Renal pelvis (tissue), 4 donors: ENCODE measurements around the gene GDF11. TPM values are rescaled to one million over a fixed set of nuclear protein-coding genes. Genes with fewer than 3 reads are reported as not detected.

Experiments used
- DNase-seq: peaks from one replicate; pipeline ENCODE4 v3.0.0-alpha.2; 2013
- polyA plus RNA-seq, 3 donors: library from polyadenylated mRNA; unstranded; fragments of 120-200 nt; gene quantifications; one replicate each; pipeline ENCODE4 v1.2.1, GENCODE V29; 2013; ENCODE audit not compliant: insufficient read length in 3 of 3

GDF11 gene
- polyA plus RNA-seq, 3 donors, result 21.3 to 24.6 (median 23.9) TPM

- no peak for DNase-seq
Observed at GRCh38 chr12:55720894-55721444, 22.0 kb upstream of the GDF11 start.

DNA sequence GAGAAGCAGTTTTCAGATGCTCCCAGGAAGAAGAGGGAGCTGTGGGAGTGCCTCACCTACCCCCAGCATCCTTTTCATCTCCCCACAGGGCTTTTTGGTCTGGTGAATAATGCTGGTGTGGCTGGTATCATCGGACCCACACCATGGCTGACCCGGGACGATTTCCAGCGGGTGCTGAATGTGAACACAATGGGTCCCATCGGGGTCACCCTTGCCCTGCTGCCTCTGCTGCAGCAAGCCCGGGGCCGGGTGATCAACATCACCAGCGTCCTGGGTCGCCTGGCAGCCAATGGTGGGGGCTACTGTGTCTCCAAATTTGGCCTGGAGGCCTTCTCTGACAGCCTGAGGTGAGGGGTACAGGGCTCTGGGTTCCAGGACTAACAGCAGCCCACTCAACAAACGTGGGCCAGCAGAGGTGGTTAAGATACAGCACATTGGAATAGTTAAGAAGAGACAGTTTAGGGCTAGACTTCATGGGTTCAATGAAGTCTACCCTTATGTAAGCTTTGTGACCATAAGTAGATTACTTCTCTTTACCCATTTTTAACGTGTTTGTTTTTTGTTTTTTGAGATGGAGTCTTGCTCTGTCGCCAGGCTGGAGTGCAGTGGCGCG is 21.2 kb upstream of the GDF11 start:
- DNase-seq, result no peak

DNA sequence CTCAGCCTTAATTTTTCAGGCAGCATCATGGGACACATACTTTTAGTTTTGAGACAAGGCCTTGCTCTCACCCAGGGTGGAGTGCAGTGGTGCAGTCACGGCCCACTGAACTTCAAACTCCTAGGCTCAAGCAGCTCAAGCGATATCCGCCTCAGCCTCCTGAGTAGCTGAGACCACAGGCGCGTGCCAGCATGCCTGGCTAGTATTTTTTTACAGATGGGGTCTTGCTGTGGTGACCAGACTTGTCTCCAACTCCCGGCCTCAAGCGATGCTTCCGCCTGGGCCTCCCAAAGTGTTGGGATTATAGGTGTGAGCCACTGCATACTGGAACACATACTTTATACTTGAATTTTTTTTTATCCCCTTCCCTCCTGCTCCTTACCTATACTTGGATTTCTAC is 20.0 kb upstream of the GDF11 start:
- DNase-seq, result no peak

GRCh38 chr12:55723516-55724225 is 19.3 kb upstream of the GDF11 start:
- DNase-seq, result no peak

- no peak for DNase-seq
Observed at GRCh38 chr12:55724226-55724939, 18.5 kb upstream of the GDF11 start.

DNA sequence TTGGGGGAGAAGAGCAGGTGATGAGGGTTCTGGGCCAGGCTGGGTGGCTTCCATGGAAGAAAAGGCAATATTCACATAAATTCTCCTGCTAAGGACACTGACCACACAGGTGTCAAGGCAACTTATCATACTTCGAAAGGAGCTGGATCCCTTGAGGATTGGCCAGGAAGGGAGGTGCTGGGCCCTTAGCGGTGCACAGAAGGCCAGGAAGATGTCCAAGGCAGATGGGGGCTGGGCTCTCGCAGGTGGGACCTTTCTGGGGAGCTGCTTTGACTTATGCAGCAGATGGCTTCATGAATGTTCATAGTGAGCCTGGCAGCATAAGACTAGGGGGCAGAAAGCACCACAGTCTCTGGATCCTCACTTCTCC is 18.0 kb upstream of the GDF11 start:
- no peak for DNase-seq

DNA sequence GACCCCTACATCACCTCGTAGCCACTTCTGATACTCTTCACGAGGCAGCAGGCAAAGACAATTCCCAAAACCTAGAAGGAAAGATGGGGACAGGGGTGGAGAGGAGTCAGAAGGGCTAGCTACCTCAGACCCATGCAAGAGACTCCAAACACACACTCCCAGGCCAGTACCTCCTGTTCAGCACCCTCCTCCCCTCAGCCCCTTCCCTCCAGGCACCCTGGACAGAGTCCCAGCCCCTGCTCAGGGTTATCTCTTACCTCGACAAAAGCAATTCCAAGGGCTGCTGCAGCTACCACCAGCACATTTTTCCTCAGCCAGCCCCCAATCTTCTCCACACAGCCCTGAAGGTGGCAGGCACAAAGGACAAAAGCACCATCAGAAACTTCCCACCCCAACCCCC is 17.4 kb upstream of the GDF11 start:
- DNase-seq, result no peak

DNA sequence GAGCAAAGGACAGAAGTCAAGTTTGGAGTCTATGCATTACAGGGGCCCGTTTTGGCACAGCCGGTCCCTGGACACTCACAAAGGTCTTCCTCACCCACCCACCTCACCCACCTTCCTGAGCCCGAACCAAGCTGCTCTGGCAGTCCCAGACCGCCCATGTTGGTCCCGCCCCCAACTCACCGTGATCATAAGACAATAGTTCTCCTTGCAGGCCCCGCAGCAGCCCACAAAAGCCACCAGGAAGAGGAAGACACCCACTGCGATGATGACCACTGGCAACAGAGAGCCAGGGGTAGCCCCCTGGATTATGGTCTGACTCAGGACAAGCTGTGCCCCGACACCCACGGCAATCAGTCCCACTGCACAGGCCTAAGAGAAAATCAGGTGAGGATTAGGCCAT is 16.0 kb upstream of the GDF11 start:
- DNase-seq, result no peak

GRCh38 chr12:55727643-55728185 is 15.2 kb upstream of the GDF11 start:
- no peak for DNase-seq

DNA sequence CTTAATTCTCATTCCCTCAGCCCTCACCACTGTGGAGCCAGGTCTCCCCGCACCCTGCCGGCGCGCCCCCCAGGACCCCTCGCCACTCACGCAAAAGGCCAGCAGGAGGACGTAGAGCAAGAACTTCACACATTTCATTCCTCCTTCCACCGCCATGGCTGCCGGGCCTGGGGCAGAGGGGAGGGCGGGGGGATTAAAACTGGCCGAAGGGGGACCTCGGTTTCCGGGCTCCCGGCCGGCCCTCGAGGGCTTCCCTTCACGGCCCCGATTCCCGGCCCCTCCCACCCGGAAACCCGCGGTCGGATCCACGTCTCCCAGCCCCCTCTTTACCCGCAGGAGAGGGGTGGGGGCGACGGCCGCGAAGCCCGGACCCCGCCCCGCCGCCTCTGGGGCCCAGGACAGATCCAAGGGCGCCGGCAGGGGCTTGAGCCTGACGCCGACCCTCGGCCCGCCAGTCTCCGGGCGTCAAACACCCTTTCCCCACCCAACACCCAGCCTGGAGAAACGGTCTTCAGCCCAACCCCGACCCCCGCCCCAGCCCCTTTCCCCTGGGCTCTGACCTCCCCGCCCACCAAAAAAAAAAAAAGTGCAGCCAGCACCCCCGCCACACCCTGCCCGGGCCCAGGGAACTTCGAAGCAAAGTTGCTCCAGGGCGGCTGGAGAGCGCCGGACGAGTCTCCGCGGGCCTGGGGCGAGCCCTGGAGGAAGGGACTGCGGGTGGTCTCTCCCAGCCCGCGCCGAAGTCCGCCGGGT is 14.6 kb upstream of the GDF11 start:
- DNase-seq, result no peak

- DNase-seq, result peak; percentile 92
Observed at GRCh38 chr12:55728939-55729818, 13.7 kb upstream of the GDF11 start, which contains the start of gene CD63. CD63 (minus strand) TSS chr12:55729009; CDS start chr12:55728341, 668 bp downstream.

DNA sequence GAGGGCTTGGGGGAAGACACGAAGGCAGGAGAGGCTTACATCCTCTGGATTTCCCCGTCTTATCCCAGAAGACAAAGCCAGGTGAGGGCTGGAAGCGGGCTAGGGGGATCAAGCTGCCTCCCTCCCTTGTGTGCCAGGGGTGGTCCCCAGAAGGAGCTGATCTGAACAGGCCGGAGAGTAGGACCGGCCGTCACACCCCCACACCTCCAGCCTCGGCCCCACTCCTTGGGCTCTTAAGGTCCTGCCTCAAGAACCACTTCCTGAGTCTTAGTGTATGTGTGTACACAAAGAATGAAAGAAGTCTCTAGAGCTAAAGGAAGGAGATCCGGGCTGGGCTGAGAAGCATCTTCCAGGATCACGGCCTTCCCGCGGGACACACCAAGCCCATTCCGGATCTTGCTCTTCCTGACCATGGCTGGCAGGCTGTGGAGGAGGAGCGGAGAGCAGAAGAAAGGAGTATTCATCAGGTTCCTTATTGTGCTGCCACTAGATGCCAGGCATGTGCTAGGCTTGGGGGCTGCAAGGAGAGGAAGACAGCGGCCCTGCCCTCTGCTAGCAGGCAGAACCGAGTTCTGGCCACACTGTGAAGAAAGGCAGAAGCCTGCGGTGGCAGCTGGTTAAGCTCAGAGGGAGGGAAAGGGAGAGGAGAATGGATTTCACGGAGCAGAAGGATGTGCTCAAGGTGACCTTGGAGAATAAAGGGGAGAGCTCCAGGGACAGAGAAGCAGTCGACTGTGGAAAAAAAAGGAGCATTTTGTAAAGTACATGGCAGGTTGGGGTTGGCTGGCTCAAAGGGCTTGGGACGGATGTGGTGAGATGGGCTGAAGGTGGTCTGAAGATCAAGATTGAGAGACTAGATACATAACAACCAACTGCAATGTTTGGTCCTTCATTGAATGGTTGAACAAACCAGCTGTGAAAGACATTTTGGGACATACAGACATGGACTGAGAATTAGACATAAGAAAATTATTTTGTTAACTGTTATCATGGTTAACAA is 12.8 kb upstream of the GDF11 start:
- DNase-seq, result no peak

- no peak for DNase-seq
Observed at GRCh38 chr12:55732288-55732687, 10.6 kb upstream of the GDF11 start.

DNA sequence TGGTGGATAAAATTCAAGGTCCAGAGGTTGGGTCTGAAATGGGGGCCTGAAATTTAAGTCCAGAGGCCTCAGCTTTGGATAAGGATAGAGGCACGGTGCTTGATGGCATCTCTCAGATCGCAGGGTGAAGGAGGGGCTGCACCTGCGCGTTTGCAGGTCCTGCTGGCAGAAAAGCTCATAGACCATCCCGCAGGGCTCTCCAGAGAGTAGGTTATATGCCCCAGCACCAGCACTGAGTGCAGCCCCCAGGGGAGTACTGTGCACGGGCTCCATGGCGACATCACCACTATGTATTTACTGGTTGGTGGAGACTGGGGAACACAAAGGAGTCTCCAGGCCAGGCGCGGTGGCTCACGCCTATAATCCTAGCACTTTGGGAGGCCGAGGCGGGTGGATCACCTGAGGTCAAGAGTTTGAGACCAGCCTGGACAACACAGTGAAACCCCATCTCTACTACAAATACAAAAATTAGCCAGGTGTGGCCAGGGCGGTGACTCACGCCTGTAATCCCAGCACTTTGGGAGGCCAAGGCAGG is 9.8 kb upstream of the GDF11 start:
- DNase-seq, result no peak

DNA sequence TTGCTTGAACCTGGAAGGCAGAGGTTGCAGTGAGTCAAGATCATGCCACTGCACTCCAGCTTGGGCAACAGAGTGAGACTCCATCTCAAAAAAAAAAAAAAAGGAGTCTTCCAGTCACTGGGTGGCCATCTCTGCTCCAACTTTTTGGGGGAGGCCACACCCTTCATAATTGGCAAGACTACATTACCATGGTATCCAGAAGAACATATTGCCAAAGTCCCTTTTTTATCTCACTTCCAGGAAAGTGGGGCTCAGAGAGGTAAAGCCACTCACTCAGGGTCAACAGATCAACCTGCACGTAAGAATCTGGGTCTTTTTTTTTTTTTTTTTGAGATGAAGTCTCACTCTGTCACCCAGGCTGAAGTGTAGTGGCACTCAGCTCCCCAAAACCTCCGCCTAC is 9.1 kb upstream of the GDF11 start:
- DNase-seq, result no peak

DNA sequence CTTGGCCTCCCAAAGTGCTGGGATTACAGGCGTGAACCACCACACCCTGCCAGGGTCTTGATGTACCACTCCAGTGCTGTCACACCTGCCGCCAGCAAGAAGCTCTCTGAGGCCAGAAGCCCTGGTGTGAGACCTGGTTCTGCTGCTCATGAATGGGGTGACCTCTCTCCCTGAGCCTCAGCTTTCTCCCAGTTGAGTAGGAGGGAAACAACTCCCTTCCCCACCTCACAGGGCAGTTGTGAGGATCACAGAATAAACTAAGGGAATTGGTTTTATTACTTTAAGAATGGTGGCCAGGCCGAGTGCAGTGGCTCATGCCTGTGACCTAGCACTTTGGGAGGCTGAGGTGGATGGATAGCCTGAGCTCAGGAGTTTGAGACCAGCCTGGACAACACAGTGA is 8.3 kb upstream of the GDF11 start:
- no peak for DNase-seq

GRCh38 chr12:55736076-55736475 is 6.8 kb upstream of the GDF11 start:
- DNase-seq, result no peak

- no peak for DNase-seq
Observed at GRCh38 chr12:55736780-55737580, 5.9 kb upstream of the GDF11 start.
